ENCODE measurements around the gene DYNLT2.

The DYNLT2 gene

DNA sequence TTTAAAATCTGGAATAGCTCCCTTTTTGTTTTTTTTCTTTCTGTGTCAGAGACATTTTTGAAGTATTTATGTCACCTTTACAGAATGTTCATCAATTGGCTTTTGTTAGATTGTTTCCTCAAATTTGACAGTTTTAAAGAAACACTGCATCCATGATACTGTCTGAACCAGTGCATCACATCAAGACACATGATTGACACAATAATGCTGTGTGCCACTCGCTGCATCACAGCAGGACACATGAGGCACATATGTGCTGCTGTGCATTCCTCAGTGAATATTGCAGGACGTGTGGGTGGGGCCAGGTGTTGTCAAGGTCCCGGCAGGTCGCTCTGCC, 37.4 kb upstream of the DYNLT2 start:
- no peak overlapping the region for H2AFZ ChIP-seq (ENCODE audit: low read depth)
- H3K27me3 ChIP-seq (ENCODE audit: insufficient read depth, low read depth), result no peaks in the 10 kb centered on the region
- H3K4me3 ChIP-seq (IDR thresholded peaks at IDR 0.05; ENCODE audit: insufficient read depth, low read depth, low read length), result no peak overlapping the region
- H4K20me1 ChIP-seq (ENCODE audit: insufficient read depth), result no peaks in the 10 kb centered on the region
- H3K4me1 ChIP-seq (ENCODE audit: low read depth, poor library complexity, severe bottlenecking), result peaks cover 6% of the 10 kb centered on the region
- H3K27ac ChIP-seq, result no peak overlapping the region
- H3K9ac ChIP-seq, result no peak overlapping the region
- TF ChIP-seq, protein P1, sequence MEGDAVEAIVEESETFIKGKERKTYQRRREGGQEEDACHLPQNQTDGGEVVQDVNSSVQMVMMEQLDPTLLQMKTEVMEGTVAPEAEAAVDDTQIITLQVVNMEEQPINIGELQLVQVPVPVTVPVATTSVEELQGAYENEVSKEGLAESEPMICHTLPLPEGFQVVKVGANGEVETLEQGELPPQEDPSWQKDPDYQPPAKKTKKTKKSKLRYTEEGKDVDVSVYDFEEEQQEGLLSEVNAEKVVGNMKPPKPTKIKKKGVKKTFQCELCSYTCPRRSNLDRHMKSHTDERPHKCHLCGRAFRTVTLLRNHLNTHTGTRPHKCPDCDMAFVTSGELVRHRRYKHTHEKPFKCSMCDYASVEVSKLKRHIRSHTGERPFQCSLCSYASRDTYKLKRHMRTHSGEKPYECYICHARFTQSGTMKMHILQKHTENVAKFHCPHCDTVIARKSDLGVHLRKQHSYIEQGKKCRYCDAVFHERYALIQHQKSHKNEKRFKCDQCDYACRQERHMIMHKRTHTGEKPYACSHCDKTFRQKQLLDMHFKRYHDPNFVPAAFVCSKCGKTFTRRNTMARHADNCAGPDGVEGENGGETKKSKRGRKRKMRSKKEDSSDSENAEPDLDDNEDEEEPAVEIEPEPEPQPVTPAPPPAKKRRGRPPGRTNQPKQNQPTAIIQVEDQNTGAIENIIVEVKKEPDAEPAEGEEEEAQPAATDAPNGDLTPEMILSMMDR (conservative IDR thresholded peaks at IDR 0.05; ENCODE audit: low read depth, low read length), result no peak
- no peaks in the 10 kb centered on the region for H3K79me2 ChIP-seq (ENCODE audit: insufficient read depth, low read depth)
- no peak overlapping the region for H3K4me2 ChIP-seq
- no peaks in the 10 kb centered on the region for H3K36me3 ChIP-seq (ENCODE audit: insufficient read depth)

DNA sequence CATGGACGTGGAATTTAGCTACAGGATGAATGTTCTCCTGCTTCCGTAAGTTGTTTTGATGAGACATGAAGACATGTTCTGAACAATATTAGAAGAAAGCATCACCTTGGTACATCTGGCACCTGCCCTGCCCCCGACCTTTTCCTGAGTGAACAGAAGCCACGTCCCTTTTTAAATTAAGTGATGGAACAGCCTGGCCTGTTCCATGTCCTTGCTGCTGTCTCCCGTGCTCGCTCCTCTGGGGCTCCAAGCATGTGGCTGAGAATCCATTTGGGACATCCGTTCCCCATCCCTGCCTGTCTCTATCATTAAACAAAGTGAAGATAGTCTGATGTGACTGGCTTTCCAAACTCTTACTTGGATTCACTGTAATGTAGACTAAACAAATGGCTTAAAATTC, 36.4 kb upstream of the DYNLT2 start:
- Histone ChIP-seq H4K20me1 (ENCODE audit: insufficient read depth) (no peaks in the 10 kb centered on the region), H3K4me1 (ENCODE audit: low read depth, poor library complexity, severe bottlenecking) (peaks cover 6% of the 10 kb centered on the region), H3K36me3 (ENCODE audit: insufficient read depth) (no peaks in the 10 kb centered on the region), H3K4me2 (no peak overlapping the region), H2AFZ (ENCODE audit: low read depth) (no peak overlapping the region), H3K27me3 (ENCODE audit: insufficient read depth, low read depth) (no peaks in the 10 kb centered on the region), H3K4me3 (IDR thresholded peaks at IDR 0.05; ENCODE audit: insufficient read depth, low read depth, low read length) (no peak overlapping the region), H3K79me2 (ENCODE audit: insufficient read depth, low read depth) (no peaks in the 10 kb centered on the region), H3K9ac (no peak overlapping the region), H3K27ac (no peak overlapping the region)
- TF ChIP-seq, protein P1 (conservative IDR thresholded peaks at IDR 0.05; ENCODE audit: low read depth, low read length), result no peak

DNA sequence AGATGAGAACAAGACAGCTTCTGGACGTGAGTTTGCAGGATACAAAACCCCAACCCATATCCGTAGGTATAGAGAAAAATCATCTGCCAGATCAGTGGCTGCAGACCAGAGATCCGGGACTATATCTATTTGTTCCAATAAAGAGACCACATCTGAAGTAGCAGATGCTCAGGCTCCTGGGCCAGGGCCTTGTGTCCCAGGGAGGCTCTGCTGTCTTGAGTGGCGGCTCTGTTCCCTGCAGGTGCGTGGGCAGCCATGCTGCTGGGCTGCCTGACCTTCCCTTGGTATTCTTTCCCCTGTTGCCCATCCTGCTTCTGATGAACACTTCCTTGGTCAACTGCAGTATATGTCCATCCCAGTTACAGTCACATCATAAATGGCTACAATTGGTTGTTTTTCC, 35.0 kb upstream of the DYNLT2 start:
- Histone ChIP-seq H2AFZ (ENCODE audit: low read depth) (no peak overlapping the region), H3K4me3 (IDR thresholded peaks at IDR 0.05; ENCODE audit: insufficient read depth, low read depth, low read length) (no peak overlapping the region), H3K79me2 (ENCODE audit: insufficient read depth, low read depth) (no peaks in the 10 kb centered on the region), H3K4me1 (ENCODE audit: low read depth, poor library complexity, severe bottlenecking) (peaks cover 6% of the 10 kb centered on the region), H4K20me1 (ENCODE audit: insufficient read depth) (no peaks in the 10 kb centered on the region), H3K4me2 (no peak overlapping the region), H3K27ac (no peak overlapping the region), H3K36me3 (ENCODE audit: insufficient read depth) (no peaks in the 10 kb centered on the region), H3K9ac (no peak overlapping the region), H3K27me3 (ENCODE audit: insufficient read depth, low read depth) (no peaks in the 10 kb centered on the region)
- TF ChIP-seq, protein P1 (conservative IDR thresholded peaks at IDR 0.05; ENCODE audit: low read depth, low read length), result no peak

DNA sequence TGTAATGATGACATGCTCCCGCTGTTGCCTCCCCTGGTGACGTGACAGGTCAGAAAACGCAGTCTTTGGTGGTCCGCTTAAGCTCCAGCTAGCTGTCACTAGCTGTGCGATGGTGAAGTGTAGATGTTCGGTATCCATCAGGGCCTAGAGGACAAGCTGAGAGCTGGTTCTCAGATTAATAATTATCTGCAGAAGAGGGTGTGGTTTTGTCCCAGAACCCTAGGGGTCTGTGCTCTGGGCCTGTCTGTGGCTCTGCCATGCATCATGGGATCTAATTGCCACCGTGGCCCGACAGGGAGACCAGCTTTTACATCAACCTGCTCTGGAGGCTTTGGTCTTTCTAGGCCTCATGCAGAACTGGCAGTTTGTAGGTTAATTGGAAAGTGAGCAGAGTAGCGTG, 34.2 kb upstream of the DYNLT2 start:
- Histone ChIP-seq H3K4me1 (ENCODE audit: low read depth, poor library complexity, severe bottlenecking) (peaks cover 6% of the 10 kb centered on the region), H3K4me2 (no peak overlapping the region), H3K9ac (no peak overlapping the region), H3K4me3 (IDR thresholded peaks at IDR 0.05; ENCODE audit: insufficient read depth, low read depth, low read length) (no peak overlapping the region), H3K36me3 (ENCODE audit: insufficient read depth) (no peaks in the 10 kb centered on the region), H3K27me3 (ENCODE audit: insufficient read depth, low read depth) (no peaks in the 10 kb centered on the region), H4K20me1 (ENCODE audit: insufficient read depth) (no peaks in the 10 kb centered on the region), H3K79me2 (ENCODE audit: insufficient read depth, low read depth) (no peaks in the 10 kb centered on the region), H3K27ac (no peak overlapping the region), H2AFZ (ENCODE audit: low read depth) (no peak overlapping the region)
- TF ChIP-seq, protein P1 (conservative IDR thresholded peaks at IDR 0.05; ENCODE audit: low read depth, low read length), result no peak

Data from KMS-11 (cell line).